Measurements from ENCODE around the gene ASPG. TPM values are rescaled to one million over a fixed set of nuclear protein-coding genes. Genes with fewer than 3 reads are reported as not detected.

ASPG gene
- total RNA-seq, 1 experiment from 2014 or later, result not detected

GRCh38 chr14:104139460-104140212 lies 54.1 kb downstream of the ASPG start:
- no peaks in the 10 kb centered on the region; the same call in 1 of the 2 replicates for H3K9me3 ChIP-seq (replicated peaks)
- H3K36me3 ChIP-seq, result no peaks in the 10 kb centered on the region
- no peak overlapping the region for H3K4me3 ChIP-seq
- DNase-seq (ENCODE audit: low read depth in 1 of 2, low spot score in 2 of 2), result no peak
- H3K4me1 ChIP-seq (replicated peaks), result peaks cover 10% of the 10 kb centered on the region
- H3K27me3 ChIP-seq (replicated peaks), result peaks cover 87% of the 10 kb centered on the region
- H3K27ac ChIP-seq, result no peak overlapping the region

GRCh38 chr14:104140213-104140462 lies 54.6 kb downstream of the ASPG start:
- no peak for DNase-seq (ENCODE audit: low read depth in 1 of 2, low spot score in 2 of 2)
- H3K27me3 ChIP-seq (replicated peaks), result peaks cover 87% of the 10 kb centered on the region
- no peak overlapping the region for H3K4me3 ChIP-seq
- H3K4me1 ChIP-seq (replicated peaks), result peaks cover 10% of the 10 kb centered on the region
- no peaks in the 10 kb centered on the region; the same call in 1 of the 2 replicates for H3K9me3 ChIP-seq (replicated peaks)
- no peaks in the 10 kb centered on the region for H3K36me3 ChIP-seq
- H3K27ac ChIP-seq, result no peak overlapping the region

- no peak for DNase-seq (ENCODE audit: low read depth in 1 of 2, low spot score in 2 of 2)
- H3K27ac ChIP-seq, result no peak overlapping the region
- peaks cover 10% of the 10 kb centered on the region for H3K4me1 ChIP-seq (replicated peaks)
- H3K27me3 ChIP-seq (replicated peaks), result peaks cover 82% of the 10 kb centered on the region
- H3K9me3 ChIP-seq (replicated peaks), result no peaks in the 10 kb centered on the region; the same call in 1 of the 2 replicates
- no peak overlapping the region for H3K4me3 ChIP-seq
- no peaks in the 10 kb centered on the region for H3K36me3 ChIP-seq
Measured at GRCh38 chr14:104140463-104141331, 55.2 kb downstream of the ASPG start.

- Histone ChIP-seq H3K27me3 (replicated peaks) (peaks cover 75% of the 10 kb centered on the region), H3K4me3 (no peak overlapping the region), H3K9me3 (replicated peaks) (no peaks in the 10 kb centered on the region; the same call in 1 of the 2 replicates), H3K4me1 (replicated peaks) (peaks cover 10% of the 10 kb centered on the region), H3K27ac (no peak overlapping the region), H3K36me3 (no peaks in the 10 kb centered on the region)
- DNase-seq (ENCODE audit: low read depth in 1 of 2, low spot score in 2 of 2), result no peak
Measured at GRCh38 chr14:104141621-104142091, 56.2 kb downstream of the ASPG start.

GRCh38 chr14:104142136-104142945 lies 56.8 kb downstream of the ASPG start:
- no peak for DNase-seq (ENCODE audit: low read depth in 1 of 2, low spot score in 2 of 2)
- H3K27me3 ChIP-seq (replicated peaks), result peaks cover 68% of the 10 kb centered on the region
- H3K36me3 ChIP-seq, result no peaks in the 10 kb centered on the region
- H3K9me3 ChIP-seq (replicated peaks), result no peaks in the 10 kb centered on the region; the same call in 1 of the 2 replicates
- H3K27ac ChIP-seq, result no peak overlapping the region
- no peak overlapping the region for H3K4me3 ChIP-seq
- H3K4me1 ChIP-seq (replicated peaks), result peaks cover 9% of the 10 kb centered on the region

GRCh38 chr14:104142946-104143470 lies 57.5 kb downstream of the ASPG start:
- Histone ChIP-seq H3K27me3 (replicated peaks) (peaks cover 61% of the 10 kb centered on the region), H3K36me3 (no peaks in the 10 kb centered on the region), H3K4me1 (replicated peaks) (peaks cover 2% of the 10 kb centered on the region), H3K9me3 (replicated peaks) (no peaks in the 10 kb centered on the region; the same call in 1 of the 2 replicates), H3K27ac (no peak overlapping the region), H3K4me3 (no peak overlapping the region)
- DNase-seq (ENCODE audit: low read depth in 1 of 2, low spot score in 2 of 2), result no peak

GRCh38 chr14:104143521-104144452 lies 58.3 kb downstream of the ASPG start:
- peaks cover 54% of the 10 kb centered on the region for H3K27me3 ChIP-seq (replicated peaks)
- DNase-seq (ENCODE audit: low read depth in 1 of 2, low spot score in 2 of 2), result no peak
- H3K4me3 ChIP-seq, result no peak overlapping the region
- no peak overlapping the region for H3K27ac ChIP-seq
- no peaks in the 10 kb centered on the region for H3K9me3 ChIP-seq (replicated peaks)
- no peaks in the 10 kb centered on the region for H3K4me1 ChIP-seq (replicated peaks)
- no peaks in the 10 kb centered on the region for H3K36me3 ChIP-seq

GRCh38 chr14:104144453-104144790 lies 58.9 kb downstream of the ASPG start:
- no peaks in the 10 kb centered on the region for H3K4me1 ChIP-seq (replicated peaks)
- H3K27ac ChIP-seq, result no peak overlapping the region
- DNase-seq (ENCODE audit: low read depth in 1 of 2, low spot score in 2 of 2), result no peak
- H3K4me3 ChIP-seq, result no peak overlapping the region
- H3K27me3 ChIP-seq (replicated peaks), result peaks cover 47% of the 10 kb centered on the region
- H3K36me3 ChIP-seq, result no peaks in the 10 kb centered on the region
- no peaks in the 10 kb centered on the region for H3K9me3 ChIP-seq (replicated peaks)

GRCh38 chr14:104144911-104145825 lies 59.7 kb downstream of the ASPG start:
- H3K27me3 ChIP-seq (replicated peaks), result peaks cover 40% of the 10 kb centered on the region
- H3K9me3 ChIP-seq (replicated peaks), result no peaks in the 10 kb centered on the region
- H3K27ac ChIP-seq, result no peak overlapping the region
- H3K36me3 ChIP-seq, result no peaks in the 10 kb centered on the region
- no peak overlapping the region for H3K4me3 ChIP-seq
- H3K4me1 ChIP-seq (replicated peaks), result no peaks in the 10 kb centered on the region
- no peak for DNase-seq (ENCODE audit: low read depth in 1 of 2, low spot score in 2 of 2)

- no peaks in the 10 kb centered on the region for H3K9me3 ChIP-seq (replicated peaks)
- DNase-seq (ENCODE audit: low read depth in 1 of 2, low spot score in 2 of 2), result no peak
- peaks cover 31% of the 10 kb centered on the region for H3K27me3 ChIP-seq (replicated peaks)
- no peaks in the 10 kb centered on the region for H3K4me1 ChIP-seq (replicated peaks)
- no peak overlapping the region for H3K27ac ChIP-seq
- no peak overlapping the region for H3K4me3 ChIP-seq
- no peaks in the 10 kb centered on the region for H3K36me3 ChIP-seq
Measured at GRCh38 chr14:104145826-104146601, 60.5 kb downstream of the ASPG start.

- H3K27ac ChIP-seq, result no peak overlapping the region
- H3K27me3 ChIP-seq (replicated peaks), result peaks cover 27% of the 10 kb centered on the region
- no peak overlapping the region for H3K4me3 ChIP-seq
- no peaks in the 10 kb centered on the region for H3K9me3 ChIP-seq (replicated peaks)
- no peaks in the 10 kb centered on the region for H3K36me3 ChIP-seq
- H3K4me1 ChIP-seq (replicated peaks), result no peaks in the 10 kb centered on the region
- DNase-seq (ENCODE audit: low read depth in 1 of 2, low spot score in 2 of 2), result no peak
Measured at GRCh38 chr14:104146651-104147345, 61.3 kb downstream of the ASPG start.

All from SJSA1 (cell line).